Keratinocyte (primary cell): Measurements from ENCODE around the gene ACR. TPM values are rescaled to one million over a fixed set of nuclear protein-coding genes. Genes with fewer than 3 reads are reported as not detected.

Experiments used
- DNase-seq: peaks from one replicate; pipeline ENCODE4 v3.0.0-alpha.2; 2011; ENCODE audit warnings: low read depth, missing footprints, low spot score
- FAIRE-seq: peaks from 2 replicates; lab custom pipeline; 2011; peaks lifted over from hg19 to GRCh38; lab: Jason Lieb, UNC
- H2AFZ ChIP-seq: 2 replicates; pipeline ENCODE4 v1.6.0; 2012; ENCODE audit warnings: low read length, control low read depth, inconsistent platforms; ENCODE audit not compliant: control insufficient read depth
- H3K27ac ChIP-seq: 2 replicates; pipeline ENCODE4 v1.5.1; 2011; ENCODE audit warnings: low read length; ENCODE audit not compliant: control insufficient read depth, insufficient read depth
- H3K27me3 ChIP-seq: 3 replicates; pipeline ENCODE4 v1.6.0; 2011; ENCODE audit warnings: low read length; ENCODE audit not compliant: control insufficient read depth, insufficient read depth; ENCODE audit errors: extremely low read depth
- H3K36me3 ChIP-seq, 2 experiments: 2 replicates in 1 of 2; 3 replicates in 1 of 2; pipeline ENCODE4 v1.5.1; 2011; ENCODE audit warnings: low read length in 2 of 2, mild to moderate bottlenecking in 1 of 2; ENCODE audit not compliant: control insufficient read depth in 2 of 2, insufficient read depth in 2 of 2; ENCODE audit errors: extremely low read depth in 1 of 2
- H3K4me1 ChIP-seq: 3 replicates; pipeline ENCODE4 v1.5.1; 2011; ENCODE audit warnings: low read length; ENCODE audit not compliant: control insufficient read depth, insufficient read depth; ENCODE audit errors: extremely low read depth
- H3K4me2 ChIP-seq: 3 replicates; pipeline ENCODE4 v1.6.0; 2011; ENCODE audit warnings: low read depth, low read length; ENCODE audit not compliant: control insufficient read depth, insufficient read depth; ENCODE audit errors: extremely low read depth
- H3K4me3 ChIP-seq, 3 experiments: fragments of 200-600 bp in 1 of 3; sonication (generic) in 1 of 3; 2 replicates in 2 of 3; 3 replicates in 1 of 3; pipeline ENCODE4 v1.5.1; 2011 to 2016; ENCODE audit warnings: low read length in 3 of 3, mild to moderate bottlenecking in 3 of 3, control low read depth in 2 of 3, inconsistent platforms in 1 of 3, low read depth in 1 of 3, mixed read lengths in 1 of 3, mixed run types in 1 of 3, moderate library complexity in 1 of 3; ENCODE audit not compliant: control insufficient read depth in 2 of 3, insufficient read depth in 2 of 3; ENCODE audit errors: extremely low read depth in 1 of 3
- H3K79me2 ChIP-seq: 2 replicates; pipeline ENCODE4 v1.6.0; 2012; ENCODE audit warnings: low read length; ENCODE audit not compliant: control insufficient read depth, insufficient read depth
- H3K9ac ChIP-seq: 3 replicates; pipeline ENCODE4 v1.6.0; 2011; ENCODE audit warnings: low read length; ENCODE audit not compliant: control insufficient read depth, insufficient read depth; ENCODE audit errors: extremely low read depth
- H3K9me1 ChIP-seq: 3 replicates; pipeline ENCODE4 v1.6.0; 2011; ENCODE audit warnings: low read length; ENCODE audit not compliant: control insufficient read depth, insufficient read depth; ENCODE audit errors: extremely low read depth
- H3K9me3 ChIP-seq: 2 replicates; pipeline ENCODE4 v1.5.1; 2012; ENCODE audit warnings: low read depth, low read length; ENCODE audit not compliant: control insufficient read depth
- H4K20me1 ChIP-seq: 3 replicates; pipeline ENCODE4 v1.6.0; 2011; ENCODE audit warnings: low read length; ENCODE audit not compliant: control insufficient read depth, insufficient read depth; ENCODE audit errors: extremely low read depth
- CTCF ChIP-seq, 3 experiments: IDR thresholded peaks in 1 of 3; conservative IDR thresholded peaks in 1 of 3; optimal IDR thresholded peaks in 1 of 3; 2 replicates in 2 of 3; 3 replicates in 1 of 3; pipeline versions ENCODE3 to v1.5.1; 2011; ENCODE audit warnings: low read length in 3 of 3, mild to moderate bottlenecking in 3 of 3, moderate library complexity in 2 of 3, control low read depth in 1 of 3, inconsistent platforms in 1 of 3; ENCODE audit not compliant: insufficient read depth in 2 of 3; ENCODE audit errors: extremely low read depth in 1 of 3
- EZH2 ChIP-seq: IDR thresholded peaks from one replicate; pipeline ENCODE4 v1.6.1; 2012; ENCODE audit warnings: inconsistent platforms, mild to moderate bottlenecking, low read length, moderate library complexity
- dilution Hi-C: fragments of 300-500 bp; cut with MboI; formaldehyde crosslinking; loops from one replicate; pipeline ENCODE4 v1.7.0; 2020; ENCODE audit warnings: low sequenced_read_pairs; ENCODE audit not compliant: extremely low pct_ligation_motif_present
- polyA plus RNA-seq, 5 experiments: library from polyadenylated mRNA; depleted of rRNA in 3 of 5; stranded (reverse) in 3 of 5; stranded (forward) in 1 of 5; unstranded in 1 of 5; fragments of >200 nt; gene quantifications; 1 replicate in 1 of 5; 2 replicates in 3 of 5; 3 replicates in 1 of 5; pipeline versions ENCODE4 v1.2.1 to v1.2.3, GENCODE V29; 2011 to 2012; ENCODE audit warnings: missing spikeins in 2 of 5, low read depth in 1 of 5, low replicate concordance in 1 of 5

ACR gene
- polyA plus RNA-seq, 1 donor (not counting 4 experiments of a cell fraction or from before 2014, with no cell fraction given) = not detected

- H3K4me1 ChIP-seq = peaks cover 20% of the 10 kb centered on the region
- H3K9me3 ChIP-seq = no peaks in the 10 kb centered on the region
- H3K4me3 ChIP-seq = peak overlapping the region in 1 of 3 experiments; percentile 43
- peak overlapping the region; percentile 77 for H2AFZ ChIP-seq
- peak overlapping the region; percentile 67 for H3K4me2 ChIP-seq
- TF ChIP-seq CTCF (optimal IDR thresholded peaks at IDR 0.05 in 1 of 3, IDR thresholded peaks at IDR 0.05 in 1 of 3, conservative IDR thresholded peaks at IDR 0.05 in 1 of 3; ENCODE audit: extremely low read depth in 1 of 3, insufficient read depth in 2 of 3, low read length in 3 of 3) (no peak), EZH2 (no peak)
- H3K79me2 ChIP-seq = no peaks in the 10 kb centered on the region
- no peaks in the 10 kb centered on the region for H3K9me1 ChIP-seq
- dilution Hi-C loops = no loop called here
- DNase-seq = no peak
- no peaks in the 10 kb centered on the region for H3K36me3 ChIP-seq
- H3K27ac ChIP-seq = peak overlapping the region; percentile 44
- H3K27me3 ChIP-seq = no peaks in the 10 kb centered on the region
- H3K9ac ChIP-seq = peak overlapping the region; percentile 38
- no peaks in the 10 kb centered on the region for H4K20me1 ChIP-seq
- peak; percentile 67 for FAIRE-seq
Observed at GRCh38 chr22:50695421-50696250, 42.4 kb upstream of the ACR start.

GRCh38 chr22:50696251-50696798 is 41.7 kb upstream of the ACR start:
- Histone ChIP-seq H3K4me3 (peak overlapping the region in 1 of 3 experiments; percentile 48), H2AFZ (peak overlapping the region; percentile 77), H4K20me1 (no peaks in the 10 kb centered on the region), H3K9ac (peak overlapping the region; percentile 38), H3K79me2 (no peaks in the 10 kb centered on the region), H3K27ac (peak overlapping the region; percentile 44), H3K4me2 (peak overlapping the region; percentile 67), H3K4me1 (peaks cover 20% of the 10 kb centered on the region), H3K9me1 (no peaks in the 10 kb centered on the region), H3K36me3 (no peaks in the 10 kb centered on the region), H3K27me3 (no peaks in the 10 kb centered on the region), H3K9me3 (no peaks in the 10 kb centered on the region)
- DNase-seq (no peak), FAIRE-seq (peak; percentile 44)
- dilution Hi-C loops = no loop called here
- no peak for TF ChIP-seq EZH2
